SK-N-SH (cell line): ENCODE results near the gene DDX31. TPM values are rescaled to one million over a fixed set of nuclear protein-coding genes. Genes with fewer than 3 reads are reported as not detected.

Experiments used
- CTCF ChIA-PET: fragments of 300-600, 350-600 bp; formaldehyde crosslinking; extraction: SDS; loops from one replicate; lab custom pipeline; 2021; lab: Yijun Ruan, JAX
- POLR2A ChIA-PET: fragments of 350-600 bp; sonication (Branson Sonifier 250); formaldehyde crosslinking; extraction: SDS; loops from one replicate; lab custom pipeline; 2020; ENCODE audit warnings: antibody characterized with exemption, inconsistent platforms; lab: Yijun Ruan, JAX
- DNase-seq: peaks from one replicate; pipeline ENCODE4 v3.0.0; 2012
- H2AFZ ChIP-seq: fragments of 200-600 bp; sonication (generic); 2 replicates; pipeline ENCODE4 v1.8.1; 2016; ENCODE audit warnings: antibody characterized with exemption, mild to moderate bottlenecking, low read depth
- H3F3A ChIP-seq: fragments of 200-600 bp; sonication (generic); replicated peaks from 2 replicates; pipeline ENCODE3; 2016; ENCODE audit warnings: antibody characterized with exemption, mild to moderate bottlenecking; ENCODE audit not compliant: insufficient read depth
- H3K27ac ChIP-seq, 2 experiments: fragments of 200-500 bp in 1 of 2; fragments of 200-600 bp in 1 of 2; sonication (Bioruptor generic) in 1 of 2; sonication (generic), shearing (Covaris generic) in 1 of 2; 2 replicates each; pipeline versions ENCODE4 v1.5.1 to v1.6.1; 2014 to 2016; ENCODE audit warnings: low read depth in 2 of 2, inconsistent platforms in 1 of 2, low read length in 1 of 2, mild to moderate bottlenecking in 1 of 2, mixed read lengths in 1 of 2
- H3K27me3 ChIP-seq: fragments of 200-600 bp; sonication (generic), shearing (Covaris generic); 2 replicates; pipeline ENCODE4 v1.6.1; 2016; ENCODE audit warnings: mixed run types; ENCODE audit not compliant: insufficient read depth
- H3K36me3 ChIP-seq, 2 experiments: fragments of 200-500 bp in 1 of 2; fragments of 200-600 bp in 1 of 2; sonication (Bioruptor generic) in 1 of 2; sonication (generic) in 1 of 2; replicated peaks in 1 of 2; 2 replicates each; pipeline versions ENCODE3 to v1.5.1; 2014 to 2016; ENCODE audit warnings: low read length in 1 of 2, mild to moderate bottlenecking in 1 of 2; ENCODE audit not compliant: insufficient read depth in 2 of 2, control insufficient read depth in 1 of 2
- H3K4me1 ChIP-seq, 2 experiments: fragments of 200-500 bp in 1 of 2; fragments of 200-600 bp in 1 of 2; sonication (Bioruptor generic) in 1 of 2; sonication (generic), shearing (Covaris generic) in 1 of 2; 2 replicates each; pipeline versions ENCODE4 v1.5.1 to v1.6.1; 2014 to 2016; ENCODE audit warnings: low read depth in 1 of 2, low read length in 1 of 2, mixed run types in 1 of 2; ENCODE audit not compliant: insufficient read depth in 2 of 2, control insufficient read depth in 1 of 2
- H3K4me2 ChIP-seq: fragments of 200-600 bp; sonication (generic), shearing (Covaris generic); 2 replicates; pipeline ENCODE4 v1.6.1; 2017; ENCODE audit warnings: mixed run types
- H3K4me3 ChIP-seq, 2 experiments: fragments of 200-500 bp in 1 of 2; fragments of 200-600 bp in 1 of 2; sonication (Bioruptor generic) in 1 of 2; sonication (generic), shearing (Covaris generic) in 1 of 2; 2 replicates each; pipeline versions ENCODE4 v1.5.1 to v1.8.1; 2014 to 2016; ENCODE audit warnings: low read depth in 2 of 2, inconsistent platforms in 1 of 2, low read length in 1 of 2, mild to moderate bottlenecking in 1 of 2, mixed read lengths in 1 of 2, moderate library complexity in 1 of 2
- H3K79me2 ChIP-seq: fragments of 200-600 bp; sonication (generic); 2 replicates; pipeline ENCODE4 v1.8.1; 2017; ENCODE audit warnings: mild to moderate bottlenecking; ENCODE audit not compliant: insufficient read depth
- H3K9ac ChIP-seq: fragments of 200-600 bp; sonication (generic); 2 replicates; pipeline ENCODE4 v1.6.1; 2017; ENCODE audit warnings: mixed run types
- H3K9me2 ChIP-seq: fragments of 200-600 bp; sonication (generic); 2 replicates; pipeline ENCODE4 v1.6.1; 2017; ENCODE audit warnings: mixed run types
- H3K9me3 ChIP-seq: fragments of 200-600 bp; sonication (generic); 2 replicates; pipeline ENCODE4 v1.6.1; 2017; ENCODE audit warnings: mixed run types, mild to moderate bottlenecking, moderate library complexity
- H4K20me1 ChIP-seq: fragments of 200-600 bp; sonication (generic); 2 replicates; pipeline ENCODE4 v1.6.1; 2017; ENCODE audit warnings: mild to moderate bottlenecking, mixed run types; ENCODE audit not compliant: insufficient read depth
- CTCF ChIP-seq: fragments of 200-600 bp; sonication (generic); IDR thresholded peaks from 2 replicates; pipeline ENCODE4 v1.6.1; 2017; ENCODE audit warnings: antibody characterized with exemption, mild to moderate bottlenecking, moderate library complexity
- ELF1 ChIP-seq: IDR thresholded peaks from 2 replicates; pipeline ENCODE4 v1.4.0; 2012
- EZH2phosphoT487 ChIP-seq: fragments of 200-600 bp; sonication (generic); IDR thresholded peaks from 2 replicates; pipeline ENCODE4 v1.6.1; 2017; ENCODE audit warnings: low read depth, mixed run types, mild to moderate bottlenecking, antibody characterized with exemption, moderate library complexity, borderline replicate concordance
- FOXJ3 ChIP-seq: sonication (generic); formaldehyde crosslinking; IDR thresholded peaks from 2 replicates; pipeline ENCODE4 v1.5.1; 2020; ENCODE audit warnings: mild to moderate bottlenecking, missing genetic modification reagents
- FOXM1 ChIP-seq: IDR thresholded peaks from 2 replicates; pipeline ENCODE4 v1.4.0; 2012; ENCODE audit warnings: low read depth, mild to moderate bottlenecking
- GABPA ChIP-seq: IDR thresholded peaks from 2 replicates; pipeline ENCODE4 v1.4.0; 2012; ENCODE audit warnings: low read depth, mild to moderate bottlenecking
- IRF3 ChIP-seq: fragments of 150-350 bp; IDR thresholded peaks from 2 replicates; pipeline ENCODE4 v1.6.1; 2016; ENCODE audit warnings: mild to moderate bottlenecking, low read depth, low read length
- JUND ChIP-seq: IDR thresholded peaks from 2 replicates; pipeline ENCODE4 v1.4.0; 2012
- MEF2A ChIP-seq: IDR thresholded peaks from 2 replicates; pipeline ENCODE4 v1.4.0; 2012; ENCODE audit warnings: low read depth, borderline replicate concordance
- MXI1 ChIP-seq: IDR thresholded peaks from 2 replicates; pipeline ENCODE4 v1.6.1; 2012; ENCODE audit warnings: mild to moderate bottlenecking, low read depth, low read length, improper control_type of control experiment
- NRF1 ChIP-seq: IDR thresholded peaks from 2 replicates; pipeline ENCODE4 v1.6.1; 2012; ENCODE audit warnings: low read depth, mild to moderate bottlenecking, low read length
- PBX3 ChIP-seq: IDR thresholded peaks from 2 replicates; pipeline ENCODE4; 2012
- RCOR1 ChIP-seq: fragments of 150-350 bp; IDR thresholded peaks from 2 replicates; pipeline ENCODE4 v1.6.1; 2017; ENCODE audit warnings: antibody characterized with exemption, low read length
- RXRA ChIP-seq: IDR thresholded peaks from 2 replicates; pipeline ENCODE4 v1.4.0; 2012; ENCODE audit warnings: low read depth, mild to moderate bottlenecking, borderline replicate concordance
- SIN3A ChIP-seq: IDR thresholded peaks from 2 replicates; pipeline ENCODE4 v1.6.1; 2012; ENCODE audit warnings: low read depth, mild to moderate bottlenecking, low read length, moderate library complexity, borderline replicate concordance
- SMC3 ChIP-seq: IDR thresholded peaks from 2 replicates; pipeline ENCODE4 v1.6.1; 2012; ENCODE audit warnings: low read depth, low read length, improper control_type of control experiment
- TAF1 ChIP-seq: IDR thresholded peaks from 2 replicates; pipeline ENCODE4 v1.6.1; 2012; ENCODE audit warnings: low read depth, mild to moderate bottlenecking, low read length, moderate library complexity, borderline replicate concordance
- TCF12 ChIP-seq: IDR thresholded peaks from 2 replicates; pipeline ENCODE4 v1.4.0; 2012
- TEAD4 ChIP-seq: IDR thresholded peaks from 2 replicates; pipeline ENCODE4 v1.4.0; 2012; ENCODE audit warnings: mild to moderate bottlenecking, borderline replicate concordance; ENCODE audit not compliant: insufficient read depth
- USF1 ChIP-seq: IDR thresholded peaks from 2 replicates; pipeline ENCODE4 v1.4.0; 2012; ENCODE audit warnings: low read depth, borderline replicate concordance
- WGBS: methylation state at CpG from one replicate; pipeline ENCODE4 v1.1.6; 2017; ENCODE audit warnings: low lambda C conversion rate; 5-methylcytosine and 5-hydroxymethylcytosine counted together
- polyA plus RNA-seq, 3 experiments: library from polyadenylated mRNA; depleted of rRNA; stranded (reverse); fragments of >200 nt; gene quantifications; 2 replicates each; pipeline ENCODE4 v1.2.3, GENCODE V29; 2012

DDX31 gene
- polyA plus RNA-seq, 1 of the 3 experiments (the other 2 are of a cell fraction) = 13.9 TPM

GRCh38 chr9:132645306-132645705 is 24.5 kb downstream of the DDX31 start:
- Histone ChIP-seq H3K4me2 (no peak overlapping the region), H3K4me1 (peaks cover 0 to 7% of the 10 kb centered on the region in 2 experiments; a peak in 3 of 4 replicates), H3K79me2 (no peaks in the 10 kb centered on the region), H2AFZ (no peak overlapping the region), H3K9me2 (no peaks in the 10 kb centered on the region), H3K27ac (no peak overlapping the region), H3K36me3 (peaks cover 57 to 89% of the 10 kb centered on the region in 2 experiments), H4K20me1 (no peaks in the 10 kb centered on the region), H3K4me3 (no peak overlapping the region), H3K9ac (no peak overlapping the region), H3K9me3 (no peaks in the 10 kb centered on the region), H3K27me3 (no peaks in the 10 kb centered on the region), H3F3A (peaks cover 10% of the 10 kb centered on the region)
- DNase-seq = no peak
- CTCF ChIA-PET = interaction anchor here (1.0 to 1.8 kb wide), 5 partner anchors 8 to 256 kb away, joined by 3 to 5 read pairs (median 5); no protein-coding TSS in a partner anchor
- TF ChIP-seq EZH2phosphoT487 (no peak), TEAD4 (no peak), TCF12 (no peak), ELF1 (no peak), RCOR1 (no peak), CTCF (no peak), USF1 (no peak), MXI1 (no peak), SMC3 (no peak), IRF3 (no peak), FOXJ3 (no peak), TAF1 (no peak), SIN3A (no peak), RXRA (no peak), MEF2A (no peak), NRF1 (no peak), GABPA (no peak), PBX3 (no peak), FOXM1 (no peak), JUND (no peak)
- WGBS = 100% methylated on average over 8 of the region's 8 CpGs
- POLR2A ChIA-PET = no interaction called here
